DND-41 (cell line): ENCODE results near the gene NSG1.

ENCODE experiments used
- ATAC-seq: fragments of 200-7000 bp; cut with Tn5 transposase; 3 replicates; pipeline ENCODE4 v1.9.1; 2021; ENCODE audit warnings: low read depth; ENCODE audit not compliant: insufficient read depth
- DNase-seq: peaks from one replicate; pipeline ENCODE4 v3.0.0-alpha.2; 2020
- H2AFZ ChIP-seq: 2 replicates; pipeline ENCODE4 v1.6.0; 2012; ENCODE audit warnings: low read depth, low read length
- H3K27ac ChIP-seq: 2 replicates; pipeline ENCODE4 v1.5.1; 2012; ENCODE audit warnings: low read length, inconsistent platforms
- H3K27me3 ChIP-seq: fragments of 200-600 bp; sonication (generic); 2 replicates; pipeline ENCODE4 v1.6.0; 2012; ENCODE audit warnings: low read length, mild to moderate bottlenecking, inconsistent platforms; ENCODE audit not compliant: insufficient read depth, poor library complexity
- H3K36me3 ChIP-seq: 2 replicates; pipeline ENCODE4 v1.5.1; 2012; ENCODE audit warnings: low read length, inconsistent platforms; ENCODE audit not compliant: insufficient read depth
- H3K4me1 ChIP-seq: 2 replicates; pipeline ENCODE4 v1.5.1; 2012; ENCODE audit warnings: mild to moderate bottlenecking, low read length; ENCODE audit not compliant: insufficient read depth
- H3K4me2 ChIP-seq: 2 replicates; pipeline ENCODE4 v1.6.0; 2012; ENCODE audit warnings: mild to moderate bottlenecking, moderate library complexity, low read length, inconsistent platforms; ENCODE audit not compliant: insufficient read depth
- H3K4me3 ChIP-seq, 2 experiments: fragments of 200-600 bp in 1 of 2; shearing (Covaris generic) in 1 of 2; 2 replicates each; pipeline ENCODE4 v1.5.1; 2012 to 2016; ENCODE audit warnings: inconsistent platforms in 2 of 2, low read length in 2 of 2, mild to moderate bottlenecking in 2 of 2, low read depth in 1 of 2, moderate library complexity in 1 of 2
- H3K79me2 ChIP-seq: 2 replicates; pipeline ENCODE4 v1.6.0; 2012; ENCODE audit warnings: low read length, inconsistent platforms; ENCODE audit not compliant: insufficient read depth
- H3K9ac ChIP-seq: 2 replicates; pipeline ENCODE4 v1.6.0; 2012; ENCODE audit warnings: low read depth, mild to moderate bottlenecking, inconsistent platforms, low read length, moderate library complexity
- H3K9me3 ChIP-seq: 2 replicates; pipeline ENCODE4 v1.5.1; 2012; ENCODE audit warnings: low read length, moderate library complexity, mild to moderate bottlenecking, inconsistent platforms; ENCODE audit not compliant: insufficient read depth, severe bottlenecking
- H4K20me1 ChIP-seq: 2 replicates; pipeline ENCODE4 v1.6.0; 2012; ENCODE audit warnings: low read length; ENCODE audit not compliant: insufficient read depth
- EZH2 ChIP-seq: IDR thresholded peaks from 3 replicates; pipeline ENCODE4 v1.6.1; 2012; ENCODE audit warnings: borderline replicate concordance, low read depth, mild to moderate bottlenecking, moderate library complexity, low read length, inconsistent platforms; ENCODE audit not compliant: severe bottlenecking
- TF ChIP-seq, protein P1 (sequence below): IDR thresholded peaks from 2 replicates; pipeline ENCODE4 v1.5.1; 2012; ENCODE audit warnings: borderline replicate concordance, low read length, moderate library complexity, mild to moderate bottlenecking; ENCODE audit not compliant: poor library complexity, severe bottlenecking; ENCODE audit errors: extremely low read depth

The NSG1 gene

DNA sequence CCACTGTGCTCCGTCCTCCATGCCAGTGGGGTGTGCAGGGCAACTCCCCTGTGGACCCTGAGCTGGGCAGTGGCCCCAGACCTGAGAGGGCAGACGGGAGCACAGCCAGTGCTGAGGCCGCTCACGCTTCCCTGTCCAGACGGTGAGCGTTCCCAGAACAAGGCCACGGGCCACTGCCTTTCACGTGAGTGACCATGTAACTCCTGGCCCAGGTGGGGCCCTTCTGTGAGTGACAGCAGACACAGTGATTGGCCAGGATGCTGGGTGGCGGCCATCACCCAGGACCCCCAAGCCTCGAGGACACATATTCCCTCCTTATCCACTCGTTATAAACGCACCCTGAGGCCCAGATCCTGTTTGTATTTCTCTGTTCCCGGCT, 10.5 kb downstream of the NSG1 start:
- TF ChIP-seq EZH2, result no peak
- TF ChIP-seq, protein P1, sequence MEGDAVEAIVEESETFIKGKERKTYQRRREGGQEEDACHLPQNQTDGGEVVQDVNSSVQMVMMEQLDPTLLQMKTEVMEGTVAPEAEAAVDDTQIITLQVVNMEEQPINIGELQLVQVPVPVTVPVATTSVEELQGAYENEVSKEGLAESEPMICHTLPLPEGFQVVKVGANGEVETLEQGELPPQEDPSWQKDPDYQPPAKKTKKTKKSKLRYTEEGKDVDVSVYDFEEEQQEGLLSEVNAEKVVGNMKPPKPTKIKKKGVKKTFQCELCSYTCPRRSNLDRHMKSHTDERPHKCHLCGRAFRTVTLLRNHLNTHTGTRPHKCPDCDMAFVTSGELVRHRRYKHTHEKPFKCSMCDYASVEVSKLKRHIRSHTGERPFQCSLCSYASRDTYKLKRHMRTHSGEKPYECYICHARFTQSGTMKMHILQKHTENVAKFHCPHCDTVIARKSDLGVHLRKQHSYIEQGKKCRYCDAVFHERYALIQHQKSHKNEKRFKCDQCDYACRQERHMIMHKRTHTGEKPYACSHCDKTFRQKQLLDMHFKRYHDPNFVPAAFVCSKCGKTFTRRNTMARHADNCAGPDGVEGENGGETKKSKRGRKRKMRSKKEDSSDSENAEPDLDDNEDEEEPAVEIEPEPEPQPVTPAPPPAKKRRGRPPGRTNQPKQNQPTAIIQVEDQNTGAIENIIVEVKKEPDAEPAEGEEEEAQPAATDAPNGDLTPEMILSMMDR, result no peak

DNA sequence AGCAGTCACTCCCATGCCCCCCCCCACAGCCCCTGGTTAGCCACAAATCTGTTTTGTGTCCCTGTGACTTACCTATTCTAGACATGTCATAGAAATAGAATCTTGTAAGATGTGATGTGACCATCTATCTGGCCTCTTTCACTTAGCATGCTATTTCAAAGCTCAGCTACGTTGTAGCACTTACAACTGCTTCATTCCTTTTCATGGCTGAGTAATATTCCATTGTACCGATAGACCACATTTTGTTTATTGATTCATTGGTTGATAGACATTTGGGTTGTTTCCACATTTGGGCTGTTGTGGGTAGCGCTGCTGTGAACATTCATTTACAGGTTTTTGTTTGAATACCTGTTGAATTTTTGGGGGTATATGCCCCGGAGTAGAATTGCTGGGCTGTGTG, 11.5 kb downstream of the NSG1 start:
- ATAC-seq, result no peak
- H3K36me3 ChIP-seq, result peaks cover 4% of the 10 kb centered on the region; the same call in 1 of the 2 replicates
- no peak overlapping the region for H3K4me3 ChIP-seq
- no peaks in the 10 kb centered on the region for H3K9me3 ChIP-seq
- no peak overlapping the region for H3K27ac ChIP-seq
- H3K4me1 ChIP-seq, result no peaks in the 10 kb centered on the region
- DNase-seq, result no peak
- no peaks in the 10 kb centered on the region for H3K27me3 ChIP-seq
- no peak overlapping the region for H3K4me2 ChIP-seq
- H3K79me2 ChIP-seq, result no peaks in the 10 kb centered on the region
- H4K20me1 ChIP-seq, result peaks cover 4% of the 10 kb centered on the region; the same call in 1 of the 2 replicates
- no peak overlapping the region for H2AFZ ChIP-seq
- TF ChIP-seq, protein P1, result no peak
- no peak for TF ChIP-seq EZH2
- H3K9ac ChIP-seq, result no peak overlapping the region

More for the DNA sequence above, 10.5 kb downstream of the NSG1 start:
- DNase-seq (no peak), ATAC-seq (no peak)
- Histone ChIP-seq H4K20me1 (peaks cover 8% of the 10 kb centered on the region; the same call in 1 of the 2 replicates), H3K4me3 (no peak overlapping the region), H3K27me3 (no peaks in the 10 kb centered on the region), H3K9me3 (no peaks in the 10 kb centered on the region), H3K27ac (no peak overlapping the region), H3K79me2 (no peaks in the 10 kb centered on the region), H3K9ac (no peak overlapping the region), H3K4me2 (no peak overlapping the region), H3K4me1 (no peaks in the 10 kb centered on the region), H2AFZ (no peak overlapping the region), H3K36me3 (peaks cover 10% of the 10 kb centered on the region; the same call in 1 of the 2 replicates)

DNA sequence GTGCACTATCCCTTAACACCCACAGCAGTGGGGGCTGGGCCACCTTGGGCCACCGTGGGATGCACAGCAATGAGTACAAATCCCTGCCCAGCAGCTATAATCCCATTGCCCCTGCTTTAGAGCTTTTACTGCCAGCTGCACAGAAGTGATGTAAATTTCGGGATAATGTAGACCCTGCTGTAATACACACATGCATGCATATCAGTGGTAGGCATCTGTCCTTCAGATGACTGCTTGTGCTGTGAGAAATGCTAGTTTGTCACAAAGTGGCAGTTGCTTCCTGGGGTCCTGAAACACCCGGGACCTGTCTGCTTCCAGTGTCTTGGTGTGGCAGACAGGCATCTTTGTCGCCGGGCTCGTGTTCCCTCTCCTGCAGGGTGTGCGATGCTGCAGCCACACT, 14.1 kb downstream of the NSG1 start:
- Histone ChIP-seq H3K27me3 (no peaks in the 10 kb centered on the region), H3K79me2 (no peaks in the 10 kb centered on the region), H3K9ac (no peak overlapping the region), H3K27ac (no peak overlapping the region), H3K4me3 (no peak overlapping the region), H3K9me3 (no peaks in the 10 kb centered on the region), H2AFZ (no peak overlapping the region), H4K20me1 (peaks cover 4% of the 10 kb centered on the region; the same call in 1 of the 2 replicates), H3K36me3 (peaks cover 4% of the 10 kb centered on the region; the same call in 1 of the 2 replicates), H3K4me1 (no peaks in the 10 kb centered on the region), H3K4me2 (no peak overlapping the region)
- TF ChIP-seq EZH2, result no peak
- TF ChIP-seq, protein P1, result no peak
- DNase-seq, result no peak
- no peak for ATAC-seq
